A549 treated with Mapracorat at 1 μM for 4 hours (cell line): ENCODE data around the gene GSX1. TPM values are rescaled to one million over a fixed set of nuclear protein-coding genes. Genes with fewer than 3 reads are reported as not detected.

ENCODE experiments used
- total RNA-seq: library from RNA; stranded (reverse); fragments of 200-300 nt; extraction: Qiagen RNA extraction; gene quantifications from 5 replicates; pipeline ENCODE4 v1.2.3, GENCODE V29; 2022

GSX1 gene
- total RNA-seq: not detected in 5 replicates

DNA sequence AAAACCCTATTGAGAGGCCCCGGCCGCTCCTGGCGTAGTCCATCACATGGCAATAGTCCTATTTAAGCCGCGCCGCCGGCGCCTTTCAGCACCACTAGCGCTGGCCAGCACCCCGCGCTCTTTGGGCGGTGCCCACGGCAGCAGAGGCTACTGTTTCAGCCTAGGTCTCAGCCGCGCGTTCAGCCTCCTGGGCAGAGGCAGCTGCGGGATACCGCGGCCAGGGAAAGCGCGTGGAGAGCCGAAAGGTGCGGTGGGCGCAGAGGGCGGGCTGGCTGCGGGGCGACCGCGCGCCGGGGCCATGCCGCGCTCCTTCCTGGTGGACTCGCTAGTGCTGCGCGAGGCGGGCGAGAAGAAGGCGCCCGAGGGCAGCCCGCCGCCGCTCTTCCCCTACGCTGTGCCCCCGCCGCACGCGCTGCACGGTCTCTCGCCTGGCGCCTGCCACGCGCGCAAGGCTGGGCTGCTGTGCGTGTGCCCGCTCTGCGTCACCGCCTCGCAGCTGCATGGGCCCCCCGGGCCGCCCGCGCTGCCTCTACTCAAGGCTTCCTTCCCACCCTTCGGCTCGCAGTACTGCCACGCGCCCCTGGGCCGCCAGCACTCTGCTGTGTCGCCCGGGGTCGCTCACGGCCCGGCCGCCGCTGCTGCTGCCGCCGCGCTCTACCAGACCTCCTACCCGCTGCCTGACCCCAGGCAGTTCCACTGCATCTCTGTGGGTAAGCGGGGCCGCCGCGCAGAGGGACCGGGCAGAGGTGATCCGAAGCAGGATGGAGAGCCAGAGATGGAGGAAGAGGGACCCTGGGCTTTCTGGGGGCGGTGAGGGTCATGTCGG lies at the start of gene GSX1:
GSX1 (plus strand) TSS at position 91 of the 826 bp plus-strand sequence; CDS start at position 299, 208 bp downstream.

Other genes with a start within 250 kb of the GSX1 start
- 3.3 to 4.1 TPM (median 3.8 TPM) in 5 replicates for gene LNX2, start 172.0 kb upstream of the GSX1 start, total RNA-seq
- gene POLR1D, start 170.6 kb upstream of the GSX1 start, total RNA-seq: 149 to 179 TPM (median 151 TPM) in 5 replicates
- gene PDX1, start 127.5 kb downstream of the GSX1 start, total RNA-seq: 0.05 to 0.12 TPM (median 0.09 TPM) in 5 replicates
- 0.57 to 1.4 TPM (median 0.60 TPM) in 5 replicates for gene CDX2, start 176.8 kb downstream of the GSX1 start, total RNA-seq
- gene URAD, start 196.2 kb downstream of the GSX1 start, total RNA-seq: not detected in 5 replicates